Spleen (tissue), 11 donors: ENCODE results near the gene CPA4. TPM values are rescaled to one million over a fixed set of nuclear protein-coding genes. Genes with fewer than 3 reads are reported as not detected.
A peak's percentile ranks its signal among the peaks of the same experiment; 100 is the strongest.

Source experiments
- DNase-seq: peaks from one replicate; pipeline ENCODE4 v3.0.0-alpha.2; 2020
- H3K27ac ChIP-seq, 8 donors: fragments of 200-600 bp; sonication (generic) in 7 of 8; 1 replicate in 4 of 8; 2 replicates in 4 of 8; pipeline versions ENCODE4 v1.5.0 to v1.8.0; 2016 to 2021; ENCODE audit warnings: inconsistent platforms in 4 of 8, mild to moderate bottlenecking in 4 of 8, moderate library complexity in 1 of 8
- H3K27me3 ChIP-seq, 7 donors: fragments of 200-600 bp; sonication (generic) in 6 of 7; replicated peaks in 1 of 7; 1 replicate in 4 of 7; 2 replicates in 3 of 7; pipeline versions ENCODE4 v1.5.0 to v1.8.0; 2016 to 2021; ENCODE audit warnings: inconsistent platforms in 3 of 7, mild to moderate bottlenecking in 1 of 7
- H3K36me3 ChIP-seq, 6 donors: fragments of 200-600 bp; sonication (generic) in 5 of 6; 1 replicate in 4 of 6; 2 replicates in 2 of 6; pipeline versions ENCODE4 v1.5.0 to v1.8.0; 2016 to 2021; ENCODE audit warnings: inconsistent platforms in 2 of 6
- H3K4me1 ChIP-seq, 6 donors: fragments of 200-600 bp; sonication (generic) in 5 of 6; 1 replicate in 3 of 6; 2 replicates in 3 of 6; pipeline versions ENCODE4 v1.5.0 to v1.8.0; 2016 to 2021; ENCODE audit warnings: inconsistent platforms in 3 of 6
- H3K4me3 ChIP-seq, 8 donors: fragments of 200-600 bp; sonication (generic) in 7 of 8; 1 replicate in 4 of 8; 2 replicates in 4 of 8; pipeline versions ENCODE4 v1.5.0 to v1.8.0; 2016 to 2021; ENCODE audit warnings: inconsistent platforms in 4 of 8, mild to moderate bottlenecking in 4 of 8, moderate library complexity in 2 of 8
- H3K9me3 ChIP-seq, 8 donors: fragments of 200-600 bp; sonication (generic) in 7 of 8; 1 replicate in 4 of 8; 2 replicates in 4 of 8; pipeline versions ENCODE4 v1.5.0 to v1.8.0; 2016 to 2021; ENCODE audit warnings: inconsistent platforms in 4 of 8
- CTCF ChIP-seq, 11 experiments: fragments of 200-600 bp in 7 of 11; fragments of 450-650 bp in 4 of 11; sonication (generic) in 4 of 11; IDR thresholded peaks in 8 of 11; conservative IDR thresholded peaks in 3 of 11; 1 replicate in 7 of 11; 2 replicates in 4 of 11; pipeline versions ENCODE4 v1.4.0 to v1.8.0; 2016 to 2021; ENCODE audit warnings: antibody characterized with exemption in 11 of 11, inconsistent platforms in 4 of 11, mild to moderate bottlenecking in 1 of 11
- POLR2A ChIP-seq, 3 donors: fragments of 450-650 bp; IDR thresholded peaks; one replicate each; pipeline ENCODE4 v1.5.1; 2017; ENCODE audit warnings: antibody characterized with exemption in 3 of 3, mild to moderate bottlenecking in 1 of 3
- POLR2AphosphoS5 ChIP-seq, 3 donors: sonication (generic); formaldehyde crosslinking; IDR thresholded peaks; one replicate each; pipeline ENCODE4 v1.5.1; 2017; ENCODE audit warnings: antibody characterized with exemption in 3 of 3
- WGBS, 5 donors: extraction: QIAGEN DNeasy Blood & Tissue Kit in 3 of 5; methylation state at CpG; one replicate each; pipeline versions ENCODE4 v1.1.5 to v1.1.7; 2013 to 2018; 5-methylcytosine and 5-hydroxymethylcytosine counted together
- intact Hi-C: fragments of 100-400 bp; cut with DNase I; formaldehyde crosslinking; loops from one replicate; pipeline ENCODE4 v1.15.0; 2023; ENCODE audit warnings: low total_unique reads
- polyA plus RNA-seq, 3 donors: library from polyadenylated mRNA; stranded (reverse); fragments of 200-250 nt; gene quantifications; one replicate each; pipeline ENCODE4 v1.2.1, GENCODE V29; 2013
- total RNA-seq, 7 donors: library from RNA; depleted of rRNA in 3 of 7; stranded (reverse); fragments of >200 nt in 3 of 7; fragmentation: NEBNext Ultra II Directional in 4 of 7; extraction: Animal tissue kit (Norgen Biotek cat#: 25700) in 4 of 7; gene quantifications; one replicate each; pipeline versions ENCODE4 v1.1.0 to v1.2.1, GENCODE V29; 2016 to 2021
- donor health status: healthy with polysubstance abuse.
- donor health status: DM: no; HTN: no; CAD: no; lungs with moderate emphysema.
- donor health status: DM: no; HTN: no; CAD: no.
- donor health status: Bipolar disorder and iron deficiency.
- donor health status: healthy.
- donor health status: DM: no; HTN: no; CAD: no.
- donor health status: DM: yes; HTN: yes; CAD: no.

Gene CPA4
- total and polyA plus RNA-seq, 10 donors = 0.15 to 3.3 (median 0.78) TPM

GRCh38 chr7:130345725-130346124 is 52.8 kb downstream of the CPA4 start:
- H3K27me3 ChIP-seq = no peaks in the 10 kb centered on the region
- no peak overlapping the region for H3K27ac ChIP-seq
- intact Hi-C loops = no loop called here
- 70 to 96% (median 93%) methylated on average over 4 to 5 of the region's 5 CpGs for WGBS, 5 donors
- H3K36me3 ChIP-seq = no peaks in the 10 kb centered on the region
- no peak overlapping the region for H3K4me3 ChIP-seq
- peaks cover 0 to 5% (median 0%) of the 10 kb centered on the region in 8 donors for H3K9me3 ChIP-seq
- TF ChIP-seq POLR2AphosphoS5 (IDR thresholded peaks at IDR 0.05) (no peak), POLR2A (IDR thresholded peaks at IDR 0.05) (no peak), CTCF (IDR thresholded peaks at IDR 0.05 in 8 of 11, conservative IDR thresholded peaks at IDR 0.05 in 3 of 11) (no peak)
- DNase-seq = no peak
- H3K4me1 ChIP-seq = peaks cover 0 to 10% (median 8%) of the 10 kb centered on the region in 6 donors

GRCh38 chr7:130346177-130346905 is 53.4 kb downstream of the CPA4 start:
- TF ChIP-seq POLR2A (IDR thresholded peaks at IDR 0.05) = no peak
- TF ChIP-seq CTCF (IDR thresholded peaks at IDR 0.05 in 8 of 11, conservative IDR thresholded peaks at IDR 0.05 in 3 of 11) = no peak
- no peak for TF ChIP-seq POLR2AphosphoS5 (IDR thresholded peaks at IDR 0.05)
- H3K4me1 ChIP-seq = peaks cover 0 to 16% (median 12%) of the 10 kb centered on the region in 6 donors
- H3K36me3 ChIP-seq = no peaks in the 10 kb centered on the region
- H3K9me3 ChIP-seq = peaks cover 0 to 5% (median 0%) of the 10 kb centered on the region in 8 donors
- H3K27ac ChIP-seq = no peak overlapping the region
- WGBS, 5 donors = 85 to 90% (median 85%) methylated on average over 5 to 10 of the region's 10 CpGs
- intact Hi-C loops = no loop called here
- no peaks in the 10 kb centered on the region for H3K27me3 ChIP-seq
- DNase-seq = no peak
- no peak overlapping the region for H3K4me3 ChIP-seq

GRCh38 chr7:130346941-130347340 is 54.0 kb downstream of the CPA4 start:
- Histone ChIP-seq H3K27ac (no peak overlapping the region), H3K36me3 (no peaks in the 10 kb centered on the region), H3K4me3 (no peak overlapping the region), H3K9me3 (peaks cover 0 to under 1% (median 0%) of the 10 kb centered on the region in 8 donors), H3K4me1 (peaks cover 0 to 22% (median 15%) of the 10 kb centered on the region in 6 donors), H3K27me3 (no peaks in the 10 kb centered on the region)
- no peak for DNase-seq
- TF ChIP-seq POLR2AphosphoS5 (IDR thresholded peaks at IDR 0.05) = no peak
- no peak for TF ChIP-seq POLR2A (IDR thresholded peaks at IDR 0.05)
- no peak for TF ChIP-seq CTCF (IDR thresholded peaks at IDR 0.05 in 8 of 11, conservative IDR thresholded peaks at IDR 0.05 in 3 of 11)
- intact Hi-C loops = no loop called here
- WGBS, 5 donors = 81 to 93% (median 86%) methylated on average over 8 to 12 of the region's 12 CpGs

GRCh38 chr7:130349911-130350782 is 57.2 kb downstream of the CPA4 start:
- H3K27me3 ChIP-seq = no peaks in the 10 kb centered on the region
- H3K27ac ChIP-seq = peak overlapping the region in 7 of 8 donors; percentile 33 to 74 (median 69)
- no peaks in the 10 kb centered on the region for H3K9me3 ChIP-seq
- DNase-seq = no peak
- H3K4me3 ChIP-seq = no peak overlapping the region
- WGBS, 5 donors = 55 to 73% (median 57%) methylated on average over 16 of the region's 16 CpGs
- TF ChIP-seq CTCF (IDR thresholded peaks at IDR 0.05 in 8 of 11, conservative IDR thresholded peaks at IDR 0.05 in 3 of 11) = no peak
- TF ChIP-seq POLR2A (IDR thresholded peaks at IDR 0.05) = no peak
- TF ChIP-seq POLR2AphosphoS5 (IDR thresholded peaks at IDR 0.05) = no peak
- no peaks in the 10 kb centered on the region for H3K36me3 ChIP-seq
- intact Hi-C loops = no loop called here
- peaks cover 5 to 33% (median 19%) of the 10 kb centered on the region in 6 donors for H3K4me1 ChIP-seq
